Heart right ventricle (tissue), 16 donors: ENCODE data around the gene SPHK2. TPM values are rescaled to one million over a fixed set of nuclear protein-coding genes. Genes with fewer than 3 reads are reported as not detected.

Experiments
- ATAC-seq, 8 donors: fragments of 200-7000 bp; cut with Tn5 transposase; one replicate each; pipeline ENCODE4 v1.9.1; 2020; ENCODE audit warnings: mild to moderate bottlenecking in 8 of 8, moderate library complexity in 8 of 8, moderate number of reproducible peaks in 1 of 8
- DNase-seq, 2 donors: peaks; one replicate each; pipeline ENCODE4 v3.0.0-alpha.2; 2020
- H3K27ac ChIP-seq, 10 donors: fragments of 200-600 bp; sonication (generic) in 2 of 10; one replicate each; pipeline versions ENCODE4 v1.5.0 to v1.8.0; 2020 to 2022; ENCODE audit warnings: mild to moderate bottlenecking in 3 of 10
- H3K27me3 ChIP-seq, 7 donors: fragments of 200-600 bp; one replicate each; pipeline ENCODE4 v1.8.0; 2021 to 2022; ENCODE audit warnings: mild to moderate bottlenecking in 2 of 7
- H3K36me3 ChIP-seq, 9 donors: fragments of 200-600 bp; sonication (generic) in 1 of 9; one replicate each; pipeline versions ENCODE4 v1.5.0 to v1.8.0; 2020 to 2022; ENCODE audit warnings: mild to moderate bottlenecking in 2 of 9
- H3K4me1 ChIP-seq, 9 donors: fragments of 200-600 bp; sonication (generic) in 1 of 9; one replicate each; pipeline versions ENCODE4 v1.5.0 to v1.8.0; 2020 to 2022; ENCODE audit warnings: mild to moderate bottlenecking in 4 of 9
- H3K4me3 ChIP-seq, 10 donors: fragments of 200-600 bp; sonication (generic) in 2 of 10; one replicate each; pipeline versions ENCODE4 v1.5.0 to v1.8.0; 2020 to 2022; ENCODE audit warnings: mild to moderate bottlenecking in 7 of 10, moderate library complexity in 2 of 10
- H3K9me3 ChIP-seq, 11 donors: fragments of 200-600 bp in 10 of 11; sonication (generic) in 2 of 11; one replicate each; pipeline versions ENCODE4 v1.5.0 to v1.8.0; 2013 to 2022; ENCODE audit warnings: mild to moderate bottlenecking in 2 of 11, control low read depth in 1 of 11, moderate library complexity in 1 of 11
- WGBS, 2 donors: extraction: QIAGEN DNeasy Blood & Tissue Kit; methylation state at CpG; one replicate each; pipeline ENCODE4 v1.1.7; 2013; ENCODE audit warnings: inconsistent platforms in 1 of 2; 5-methylcytosine and 5-hydroxymethylcytosine counted together
- intact Hi-C, 10 donors: fragments of 100-400 bp; cut with DNase I; formaldehyde crosslinking; loops; one replicate each; pipeline versions ENCODE4 v1.11.1 to v1.14.2; 2022
- polyA plus RNA-seq, 2 donors: library from polyadenylated mRNA; stranded (reverse); fragments of 200-250 nt; gene quantifications; one replicate each; pipeline ENCODE4 v1.2.3, GENCODE V29; 2013
- total RNA-seq, 10 donors: library from RNA; stranded (reverse); fragmentation: NEBNext Ultra II Directional in 3 of 10; extraction: Animal tissue kit (Norgen Biotek cat#: 25700) in 3 of 10; gene quantifications; one replicate each; pipeline versions ENCODE4 v1.2.1 to v1.2.4, GENCODE V29; 2021 to 2023
- TF ChIP-seq, protein P1 (sequence below), 9 donors: fragments of 200-600 bp; sonication (generic) in 2 of 9; IDR thresholded peaks; one replicate each; pipeline versions ENCODE4 v1.5.0 to v1.8.0; 2021 to 2022; ENCODE audit warnings: antibody characterized with exemption in 9 of 9, mild to moderate bottlenecking in 5 of 9, moderate library complexity in 1 of 9
- donor health status: Arrhythmogenic right ventricular cardiomyopathy.
- donor health status: ischemic (EF 13 %, LVEDD 7.1; RV severe dilation, severe dysfunction).
- donor health status: healthy with polysubstance abuse.
- donor health status: DM: no; HTN: yes; CAD: no.
- donor health status: DM: no; HTN: no; CAD: no.
- donor health status: ischemic (EF 25% LVEDD 6.9; RV normal size, moderate dysfunction).
- donor health status: ischemic (EF 25% LVEDD 5.7; RV mildly dilated, moderate dysfunction).
- donor health status: healthy.
- donor health status: DM: yes; HTN: yes; CAD: no.
- donor health status: Ischemic cardiomyopathy.
- donor health status: ischemic (EF 35%, LVEDD 5.7; RV mildly dilated, moderate dysfunction).
- donor health status: nonischemic (EF 11% LVEDD 7.7; RV severe dilation, severe dysfunction).
- donor health status: DM: yes; HTN: yes; CAD: no.
- donor health status: PGD.
- donor health status: ischemic (EF 29% LVEDD 5.4; RV normal size, mild dysfunction).
- donor health status: nonischemic (EF 23%, LVEDD 6.1; RV moderate dilation, normal function).

The SPHK2 gene
- total and polyA plus RNA-seq, 12 donors, result 5.7 to 15.9 (median 8.2) TPM

GRCh38 chr19:48644839-48645619 is 25.7 kb downstream of the SPHK2 start:
- DNase-seq (peak; percentile 68 to 85), ATAC-seq (peak; percentile 64 to 81 (median 79))
- Histone ChIP-seq H3K4me3 (peak overlapping the region; percentile 33 to 65 (median 58)), H3K36me3 (no peaks in the 10 kb centered on the region), H3K27me3 (no peaks in the 10 kb centered on the region), H3K9me3 (no peaks in the 10 kb centered on the region), H3K27ac (peak overlapping the region in 9 of 10 donors; percentile 71 to 88 (median 79)), H3K4me1 (peaks cover 0 to 26% (median 16%) of the 10 kb centered on the region in 9 donors)
- 3% methylated on average over 25 of the region's 25 CpGs for WGBS, 2 donors
- TF ChIP-seq, protein P1, sequence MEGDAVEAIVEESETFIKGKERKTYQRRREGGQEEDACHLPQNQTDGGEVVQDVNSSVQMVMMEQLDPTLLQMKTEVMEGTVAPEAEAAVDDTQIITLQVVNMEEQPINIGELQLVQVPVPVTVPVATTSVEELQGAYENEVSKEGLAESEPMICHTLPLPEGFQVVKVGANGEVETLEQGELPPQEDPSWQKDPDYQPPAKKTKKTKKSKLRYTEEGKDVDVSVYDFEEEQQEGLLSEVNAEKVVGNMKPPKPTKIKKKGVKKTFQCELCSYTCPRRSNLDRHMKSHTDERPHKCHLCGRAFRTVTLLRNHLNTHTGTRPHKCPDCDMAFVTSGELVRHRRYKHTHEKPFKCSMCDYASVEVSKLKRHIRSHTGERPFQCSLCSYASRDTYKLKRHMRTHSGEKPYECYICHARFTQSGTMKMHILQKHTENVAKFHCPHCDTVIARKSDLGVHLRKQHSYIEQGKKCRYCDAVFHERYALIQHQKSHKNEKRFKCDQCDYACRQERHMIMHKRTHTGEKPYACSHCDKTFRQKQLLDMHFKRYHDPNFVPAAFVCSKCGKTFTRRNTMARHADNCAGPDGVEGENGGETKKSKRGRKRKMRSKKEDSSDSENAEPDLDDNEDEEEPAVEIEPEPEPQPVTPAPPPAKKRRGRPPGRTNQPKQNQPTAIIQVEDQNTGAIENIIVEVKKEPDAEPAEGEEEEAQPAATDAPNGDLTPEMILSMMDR (IDR thresholded peaks at IDR 0.05), result no peak
- intact Hi-C loops, result loop anchor here in 8 of 10 donors (5.0 to 10.0 kb wide), 10 partner anchors 90 to 320 kb away; partner anchors contain the start of genes HSD17B14 (in 5 of the 8), FTL (in 2 of the 8), BAX (in 1 of the 8) and RASIP1 (in 1 of the 8)

DNA sequence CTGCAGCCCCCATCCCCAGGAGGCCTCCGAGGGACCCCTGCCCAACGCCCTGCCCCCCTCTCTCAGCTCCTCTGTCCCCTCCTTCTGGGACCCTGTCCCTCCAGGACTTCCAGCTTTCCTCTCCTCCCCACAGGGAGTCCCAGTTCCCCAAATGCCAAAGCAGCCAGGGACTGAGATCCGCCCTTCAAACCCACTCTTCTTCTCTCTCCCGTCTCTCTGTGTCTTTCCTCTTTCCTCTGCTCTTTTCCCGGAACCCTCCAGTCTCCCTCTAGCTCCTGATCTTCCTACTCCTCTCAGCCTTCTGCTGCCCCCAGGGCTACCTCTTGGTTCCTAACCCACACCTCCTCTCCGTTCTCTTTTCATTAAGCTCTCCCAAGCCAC is 26.3 kb downstream of the SPHK2 start:
- Histone ChIP-seq H3K9me3 (no peaks in the 10 kb centered on the region), H3K27me3 (no peaks in the 10 kb centered on the region), H3K27ac (peak overlapping the region in 9 of 10 donors; percentile 71 to 88 (median 79)), H3K4me3 (peak overlapping the region; percentile 33 to 65 (median 58)), H3K36me3 (no peaks in the 10 kb centered on the region), H3K4me1 (peaks cover 0 to 26% (median 16%) of the 10 kb centered on the region in 9 donors)
- peak in 7 of 8 donors; percentile 2 to 25 (median 10) for ATAC-seq
- no peak for DNase-seq
- TF ChIP-seq, protein P1 (IDR thresholded peaks at IDR 0.05), result no peak
- intact Hi-C loops, result loop anchor here in 8 of 10 donors (5.0 to 10.0 kb wide), 10 partner anchors 89 to 319 kb away; partner anchors contain the start of genes HSD17B14 (in 5 of the 8), FTL (in 2 of the 8), BAX (in 1 of the 8) and RASIP1 (in 1 of the 8)
- WGBS, 2 donors, result 1 to 2% methylated on average over 6 of the region's 6 CpGs

GRCh38 chr19:48646001-48646721 is 26.9 kb downstream of the SPHK2 start, which contains the start of gene CA11:
Gene CA11, minus strand, starts transcription at chr19:48646187. Its CDS starts 555 bp downstream, at chr19:48645632.
- peaks cover 0 to 2% (median 0%) of the 10 kb centered on the region in 11 donors for H3K9me3 ChIP-seq
- peak within 1 kb of the TSS in 9 of 10 donors; percentile 71 to 88 (median 79) for H3K27ac ChIP-seq
- 0 to 1% methylated on average over 33 of the region's 33 CpGs for WGBS, 2 donors
- DNase-seq (peak; percentile 91), ATAC-seq (peak; percentile 87 to 92 (median 90))
- intact Hi-C loops, result loop anchor here in 8 of 10 donors (2.0 to 10.0 kb wide), 11 partner anchors 29 to 319 kb away; partner anchors contain the start of genes HSD17B14 (in 5 of the 8), FTL (in 2 of the 8), BAX (in 1 of the 8) and RASIP1 (in 1 of the 8)
- H3K4me3 ChIP-seq, result peak within 1 kb of the TSS; percentile 33 to 65 (median 58)
- H3K36me3 ChIP-seq, result no peaks in the 10 kb centered on the region
- no peaks in the 10 kb centered on the region for H3K27me3 ChIP-seq
- TF ChIP-seq, protein P1 (IDR thresholded peaks at IDR 0.05), result peak; percentile 89 to 96 (median 92)
- peaks cover 0 to 26% (median 16%) of the 10 kb centered on the region in 9 donors for H3K4me1 ChIP-seq
